ENCODE results near the gene TMEM176B. TPM values are rescaled to one million over a fixed set of nuclear protein-coding genes. Genes with fewer than 3 reads are reported as not detected.

The TMEM176B gene
- total RNA-seq, 1 experiment from 2014 or later, result 0.31 TPM

- H3K4me1 ChIP-seq (ENCODE audit: control insufficient read depth, insufficient read depth, low read length), result no peaks in the 10 kb centered on the region
- BruUV-seq (replicated peaks), result no TSS peak
- no peak overlapping the region for H3K27ac ChIP-seq (ENCODE audit: low read length)
- DNase-seq (ENCODE audit: low read depth, low spot score), result no peak
- H3K27me3 ChIP-seq (ENCODE audit: control insufficient read depth, insufficient read depth, low read length), result no peaks in the 10 kb centered on the region
- H3K9me3 ChIP-seq (ENCODE audit: control insufficient read depth, insufficient read depth, low read depth, low read length), result peaks cover 4% of the 10 kb centered on the region; the same call in 1 of the 2 replicates
- POLR2A ChIA-PET, result no interaction called here
- CTCF ChIA-PET, result no interaction called here
- intact Hi-C loops (cut with micrococcal nuclease; ENCODE audit: unreplicated experiment) (no loop called here), in situ Hi-C loops (cut with HindIII; ENCODE audit: low pct_unique_long_range_greater_than_20kb, low sequenced_read_pairs) (no loop called here)
- H3K36me3 ChIP-seq (ENCODE audit: control insufficient read depth, insufficient read depth, low read length), result no peaks in the 10 kb centered on the region
- no peak for ATAC-seq
- TF ChIP-seq REST (IDR thresholded peaks at IDR 0.05; ENCODE audit: insufficient read depth in 1 of 2, low read depth in 2 of 2, low read length in 1 of 2) (no peak), SIN3A (IDR thresholded peaks at IDR 0.05; ENCODE audit: borderline replicate concordance, insufficient read depth, low read depth, low read length) (no peak), CTCF (IDR thresholded peaks at IDR 0.05) (no peak), TCF7L2 (IDR thresholded peaks at IDR 0.05; ENCODE audit: low read depth, low read length) (no peak), POLR2AphosphoS5 (IDR thresholded peaks at IDR 0.05; ENCODE audit: low read depth, low read length) (no peak)
- H3K4me3 ChIP-seq (ENCODE audit: low read depth in 2 of 2, low read length in 2 of 2), result no peak overlapping the region
These were observed 20.0 kb upstream of the TMEM176B start for GRCh38 chr7:150820148-150820547.

GRCh38 chr7:150818971-150819370, 18.8 kb upstream of the TMEM176B start:
- Histone ChIP-seq H3K4me3 (ENCODE audit: low read depth in 2 of 2, low read length in 2 of 2) (no peak overlapping the region), H3K27ac (ENCODE audit: low read length) (no peak overlapping the region), H3K9me3 (ENCODE audit: control insufficient read depth, insufficient read depth, low read depth, low read length) (peaks cover 4% of the 10 kb centered on the region; the same call in 1 of the 2 replicates), H3K27me3 (ENCODE audit: control insufficient read depth, insufficient read depth, low read length) (no peaks in the 10 kb centered on the region), H3K36me3 (ENCODE audit: control insufficient read depth, insufficient read depth, low read length) (no peaks in the 10 kb centered on the region), H3K4me1 (ENCODE audit: control insufficient read depth, insufficient read depth, low read length) (no peaks in the 10 kb centered on the region)
- no TSS peak for BruUV-seq (replicated peaks)
- ATAC-seq, result no peak
- intact Hi-C loops (cut with micrococcal nuclease; ENCODE audit: unreplicated experiment) (no loop called here), in situ Hi-C loops (cut with HindIII; ENCODE audit: low pct_unique_long_range_greater_than_20kb, low sequenced_read_pairs) (no loop called here)
- no peak for TF ChIP-seq SIN3A (IDR thresholded peaks at IDR 0.05; ENCODE audit: borderline replicate concordance, insufficient read depth, low read depth, low read length)
- TF ChIP-seq TCF7L2 (IDR thresholded peaks at IDR 0.05; ENCODE audit: low read depth, low read length), result no peak
- no peak for TF ChIP-seq REST (IDR thresholded peaks at IDR 0.05; ENCODE audit: insufficient read depth in 1 of 2, low read depth in 2 of 2, low read length in 1 of 2)
- no peak for TF ChIP-seq CTCF (IDR thresholded peaks at IDR 0.05)
- TF ChIP-seq POLR2AphosphoS5 (IDR thresholded peaks at IDR 0.05; ENCODE audit: low read depth, low read length), result no peak
- POLR2A ChIA-PET, result no interaction called here
- DNase-seq (ENCODE audit: low read depth, low spot score), result no peak
- CTCF ChIA-PET, result no interaction called here
